Measurements from ENCODE around the gene ZNF274. TPM values are rescaled to one million over a fixed set of nuclear protein-coding genes. Genes with fewer than 3 reads are reported as not detected.

Gene ZNF274
- total and polyA plus RNA-seq, 2 donors (not counting 1 experiment from before 2014, with no cell fraction given), result 53.3 to 83.7 TPM

DNA sequence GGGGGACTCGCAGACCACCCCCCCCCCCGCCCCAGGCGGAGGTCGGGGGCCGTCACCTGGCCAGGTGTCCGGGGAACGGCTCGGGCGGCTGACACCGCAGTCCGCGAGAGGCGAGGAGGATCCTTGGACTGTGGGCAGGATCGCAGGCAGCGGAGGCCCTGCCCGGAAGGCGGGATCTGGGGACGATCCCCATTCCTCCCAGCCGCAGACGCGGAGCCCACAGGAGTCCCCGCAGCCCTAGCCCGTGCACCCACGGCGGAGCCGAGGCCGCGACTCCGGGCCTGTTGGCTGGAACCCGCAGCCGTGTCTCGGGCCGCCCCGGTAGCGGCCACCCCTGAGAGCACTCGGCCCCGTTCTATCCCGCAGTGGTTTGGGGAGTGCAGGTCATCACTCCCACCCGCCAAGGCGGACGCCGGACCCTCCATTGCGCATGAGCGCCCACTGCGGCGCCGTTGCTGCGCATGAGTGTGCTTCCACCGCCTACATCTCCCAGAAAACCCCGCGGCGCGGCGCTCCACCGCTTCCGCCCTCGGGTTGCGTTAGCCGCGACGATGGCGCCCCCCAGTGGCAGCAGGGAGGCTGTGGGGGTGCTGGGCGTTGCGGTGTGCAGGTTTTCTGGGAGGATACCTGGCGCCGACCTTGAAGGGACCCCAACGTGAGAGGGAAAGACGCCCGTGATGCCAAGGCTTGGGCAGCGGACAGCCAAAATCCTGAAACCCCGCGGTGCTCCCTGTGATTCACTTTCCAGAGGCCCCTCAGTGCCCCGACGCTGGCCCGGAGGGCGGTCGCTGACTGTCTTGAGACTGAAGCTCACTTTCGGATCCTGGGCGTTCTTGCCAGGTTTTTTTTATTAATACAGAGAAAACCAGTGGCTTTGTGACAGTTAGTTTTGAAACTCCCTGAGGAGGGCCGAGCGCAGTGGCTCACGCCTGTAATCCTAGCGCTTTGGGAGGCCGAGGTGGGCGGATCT, 27.9 kb upstream of the ZNF274 start:
- Mint-ChIP-seq H3K4me3 (peak overlapping the region; percentile 88), H3K4me1 (peaks cover 12% of the 10 kb centered on the region), H3K9me3 (ENCODE audit: insufficient read depth) (no peaks in the 10 kb centered on the region), H3K27ac (peak overlapping the region; percentile 90), H3K27me3 (no peaks in the 10 kb centered on the region)
- H3K27me3 ChIP-seq (replicated peaks in 1 of 4; ENCODE audit: control extremely low read depth in 1 of 4, control insufficient read depth in 3 of 4, insufficient read depth in 4 of 4, low read length in 3 of 4), result no peaks in the 10 kb centered on the region
- DNase-seq (peak; percentile 96), ATAC-seq (ENCODE audit: low read depth) (peak; percentile 87)
- H3K9me3 ChIP-seq (ENCODE audit: control extremely low read depth in 1 of 3, control insufficient read depth in 2 of 3, insufficient read depth in 1 of 3, low read length in 2 of 3), result peaks cover 0 to 43% (median 0%) of the 10 kb centered on the region in 3 donors
- H3K4me1 ChIP-seq (ENCODE audit: control insufficient read depth in 2 of 2, insufficient read depth in 2 of 2, low read length in 2 of 2), result peaks cover 12 to 26% of the 10 kb centered on the region in 2 donors
- TF ChIP-seq, protein P1, sequence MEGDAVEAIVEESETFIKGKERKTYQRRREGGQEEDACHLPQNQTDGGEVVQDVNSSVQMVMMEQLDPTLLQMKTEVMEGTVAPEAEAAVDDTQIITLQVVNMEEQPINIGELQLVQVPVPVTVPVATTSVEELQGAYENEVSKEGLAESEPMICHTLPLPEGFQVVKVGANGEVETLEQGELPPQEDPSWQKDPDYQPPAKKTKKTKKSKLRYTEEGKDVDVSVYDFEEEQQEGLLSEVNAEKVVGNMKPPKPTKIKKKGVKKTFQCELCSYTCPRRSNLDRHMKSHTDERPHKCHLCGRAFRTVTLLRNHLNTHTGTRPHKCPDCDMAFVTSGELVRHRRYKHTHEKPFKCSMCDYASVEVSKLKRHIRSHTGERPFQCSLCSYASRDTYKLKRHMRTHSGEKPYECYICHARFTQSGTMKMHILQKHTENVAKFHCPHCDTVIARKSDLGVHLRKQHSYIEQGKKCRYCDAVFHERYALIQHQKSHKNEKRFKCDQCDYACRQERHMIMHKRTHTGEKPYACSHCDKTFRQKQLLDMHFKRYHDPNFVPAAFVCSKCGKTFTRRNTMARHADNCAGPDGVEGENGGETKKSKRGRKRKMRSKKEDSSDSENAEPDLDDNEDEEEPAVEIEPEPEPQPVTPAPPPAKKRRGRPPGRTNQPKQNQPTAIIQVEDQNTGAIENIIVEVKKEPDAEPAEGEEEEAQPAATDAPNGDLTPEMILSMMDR (IDR thresholded peaks at IDR 0.05), result peak; percentile 94
- TF ChIP-seq EZH2 (IDR thresholded peaks at IDR 0.05; ENCODE audit: borderline replicate concordance, insufficient read depth, low read depth, low read length, poor library complexity, severe bottlenecking), result no peak
- peak overlapping the region; percentile 32 to 98 (median 91) for H3K4me3 ChIP-seq (ENCODE audit: control extremely low read depth in 1 of 5, extremely low read depth in 1 of 5, insufficient read depth in 1 of 5, low read depth in 2 of 5, low read length in 4 of 5)
- H3K79me2 ChIP-seq (ENCODE audit: control insufficient read depth, insufficient read depth, low read length), result peaks cover 27% of the 10 kb centered on the region
- H3K36me3 ChIP-seq (replicated peaks in 1 of 2; ENCODE audit: control extremely low read depth in 1 of 2, control insufficient read depth in 1 of 2, extremely low read depth in 1 of 2, insufficient read depth in 2 of 2, low read length in 1 of 2), result no peaks in the 10 kb centered on the region
- intact Hi-C loops (cut with micrococcal nuclease), result loop anchor here (1.0 to 10.0 kb wide), 8 partner anchors 57 to 749 kb away; partner anchors contain the start of genes ZIK1, ZNF135, ZNF256 and ZNF606
- H3K27ac ChIP-seq (ENCODE audit: low read length in 2 of 2), result peak overlapping the region; percentile 82 to 91
- H2AFZ ChIP-seq (ENCODE audit: insufficient read depth, low read depth, low read length, poor library complexity, severe bottlenecking), result peak overlapping the region; percentile 100
- no peaks in the 10 kb centered on the region for H4K20me1 ChIP-seq (ENCODE audit: control insufficient read depth, insufficient read depth, low read length, poor library complexity, severe bottlenecking)
- peak overlapping the region; percentile 96 for H3K4me2 ChIP-seq (replicated peaks; ENCODE audit: low read depth, low read length, poor library complexity, severe bottlenecking)
- CTCF ChIA-PET, result interaction anchor here (0.6 to 2.3 kb wide), 17 partner anchors 12 to 751 kb away, joined by 3 to 15 read pairs (median 3); partner anchors contain the start of genes ERVK3-1, ZNF135 and ZNF274
- POLR2A ChIA-PET, result interaction anchor here (0.7 kb wide), 2 partner anchors 18 to 28 kb away, joined by 3 read pairs; partner anchors contain the start of gene ZNF274
- peak overlapping the region; percentile 99 for H3K9ac ChIP-seq (ENCODE audit: low read length)
- WGBS (ENCODE audit: insufficient coverage), result 3% methylated on average over 80 of the region's 85 CpGs

Data from B cell (primary cell).